Stimulated activated CD4-positive, alpha-beta T cell treated with anti-CD3 and anti-CD28 coated beads, TNF-alpha, amount 100 ng/mL, for 4 hours (primary cell): ENCODE data around the gene CEP112.

Experiments used
- DNase-seq, 3 experiments: peaks; one replicate each; pipeline ENCODE4 v3.0.0-alpha.2; 2020; ENCODE audit warnings: low read depth in 3 of 3

Gene CEP112

DNA sequence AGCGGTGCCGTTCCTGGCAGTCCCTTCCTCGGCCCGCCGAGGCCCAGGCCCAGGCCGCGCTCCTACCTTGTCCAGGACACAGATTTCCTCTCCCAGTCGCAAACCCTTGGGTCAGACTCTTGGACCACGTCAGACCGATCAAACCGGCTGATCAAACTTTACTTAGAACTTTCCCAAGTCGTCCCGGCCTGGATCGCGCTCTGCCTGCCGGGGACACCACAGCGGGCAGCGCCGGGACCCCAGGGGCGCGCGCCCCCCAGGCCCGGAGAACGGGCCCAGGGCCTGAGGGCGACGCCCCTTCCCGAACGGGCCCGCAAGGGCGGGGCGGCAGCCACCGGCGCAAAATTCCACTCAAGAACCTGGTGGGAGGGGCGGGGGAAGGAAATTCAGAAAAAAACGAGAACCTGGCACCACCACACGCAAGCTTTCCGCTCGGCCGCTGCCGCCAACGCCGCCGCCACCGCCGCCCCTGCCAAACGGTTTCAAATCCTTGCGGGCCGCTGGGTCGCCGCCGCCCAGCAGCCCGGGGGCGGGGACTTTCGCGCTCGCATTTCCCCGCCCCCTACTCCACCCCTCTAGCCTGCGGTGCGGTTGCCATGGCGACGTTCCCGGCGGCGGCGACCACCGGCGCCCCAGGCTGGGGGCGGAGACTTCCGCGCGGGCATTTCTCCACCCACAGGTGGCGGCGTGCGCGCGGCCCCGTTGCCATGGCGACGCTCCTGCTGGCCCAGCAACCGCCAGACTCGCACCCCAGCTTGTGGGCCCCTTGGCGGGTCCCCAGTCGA, at the start of gene CEP112:
TSS of gene CEP112 (minus strand) at position 541 of the 785 bp plus-strand sequence.
- DNase-seq = peak; percentile 67 to 90 (median 83)

GRCh38 chr17:66240630-66241029, 48.7 kb upstream of the CEP112 start:
- no peak for DNase-seq

- DNase-seq = no peak
Measured at GRCh38 chr17:66240013-66240412, 48.1 kb upstream of the CEP112 start.

GRCh38 chr17:66235377-66235994, 43.6 kb upstream of the CEP112 start:
- no peak for DNase-seq

DNA sequence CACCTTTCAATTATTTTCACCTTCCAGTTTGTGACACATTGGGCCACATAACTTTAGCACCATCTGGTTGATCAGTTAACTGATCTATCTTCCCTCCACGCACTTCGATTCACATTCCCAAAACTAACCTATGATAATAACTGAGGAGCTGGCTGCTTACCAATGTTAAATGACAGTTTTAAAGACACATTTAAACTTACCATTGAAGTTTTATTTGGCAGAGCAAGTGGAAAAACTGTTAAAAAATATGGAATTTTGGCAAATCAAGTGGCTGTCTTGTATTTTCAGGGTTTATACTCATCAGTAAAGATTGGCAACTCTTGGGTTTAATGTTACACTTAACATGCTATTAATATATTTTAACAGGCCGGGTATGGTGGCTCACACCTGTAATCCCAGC, 42.7 kb upstream of the CEP112 start:
- no peak for DNase-seq

DNA sequence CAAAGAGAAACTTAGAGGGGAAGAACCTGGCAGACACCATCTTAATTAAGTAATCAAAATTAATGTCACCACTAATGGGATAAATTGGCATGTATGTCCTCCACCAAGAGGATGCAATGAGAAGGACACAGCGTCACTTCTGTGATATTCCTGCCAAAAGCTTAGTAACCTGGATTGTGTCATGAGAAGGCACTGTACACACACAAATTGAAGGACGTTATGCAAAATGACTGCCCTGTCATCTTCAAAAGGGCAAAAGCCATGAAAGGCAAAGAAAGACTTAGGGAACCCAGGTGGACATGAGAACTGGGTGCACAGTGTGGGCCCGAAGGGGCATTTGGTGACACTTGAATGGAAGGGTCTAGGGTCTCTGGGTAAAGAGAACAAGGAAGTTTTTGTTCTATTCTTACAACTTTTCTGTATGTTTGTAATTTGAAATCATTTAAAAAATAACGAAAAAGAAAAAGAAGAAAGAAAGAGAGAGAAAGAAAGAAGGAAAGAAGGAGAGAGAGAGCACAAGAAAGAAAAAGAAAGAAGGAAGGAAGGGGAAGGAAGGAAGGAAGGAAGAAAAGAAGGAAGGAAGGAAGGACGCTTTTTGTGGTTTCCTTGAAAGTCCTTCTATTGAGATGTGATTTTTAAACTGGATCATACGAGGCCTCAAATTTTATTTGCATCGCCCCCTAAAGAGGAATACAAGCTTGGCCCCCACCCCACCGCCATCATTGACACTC, 41.3 kb upstream of the CEP112 start:
- DNase-seq = no peak

DNA sequence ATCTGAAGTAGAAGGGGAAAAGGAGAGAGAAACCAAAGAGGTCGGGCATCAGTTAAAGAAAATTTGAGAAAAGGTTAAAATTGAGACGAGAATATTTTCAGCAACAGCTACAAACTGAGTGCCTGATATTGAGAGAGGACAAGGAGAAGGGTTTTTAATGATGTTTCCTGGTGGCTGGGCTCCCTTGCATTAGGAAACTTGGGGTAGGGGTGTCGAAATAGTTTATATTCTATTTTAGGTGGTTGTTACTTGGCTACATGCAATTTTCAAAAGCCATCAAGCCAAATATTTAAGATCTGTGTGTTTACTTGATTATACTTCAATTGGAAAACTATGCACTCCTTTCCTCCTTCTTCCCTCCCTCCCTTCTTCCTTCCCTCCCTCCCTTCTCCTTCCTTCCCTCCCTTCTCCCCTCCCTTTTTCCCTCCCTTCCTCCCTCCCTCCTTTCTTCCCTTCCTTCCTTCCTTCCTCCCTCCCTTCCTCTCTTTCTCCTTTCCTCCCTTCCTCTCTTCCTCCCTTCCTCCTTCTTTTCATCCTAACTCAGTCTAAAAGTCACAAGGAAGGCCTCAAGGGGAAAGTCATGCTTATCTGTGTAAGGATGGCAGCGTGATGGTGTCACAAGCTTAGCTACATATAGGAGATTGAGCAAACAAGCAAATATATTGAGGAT, 39.1 kb upstream of the CEP112 start:
- no peak for DNase-seq

GRCh38 chr17:66229783-66230538, 38.0 kb upstream of the CEP112 start:
- DNase-seq = no peak

GRCh38 chr17:66228887-66229782, 37.2 kb upstream of the CEP112 start, which contains the start of gene APOH:
APOH (minus strand) TSS chr17:66229415; CDS start chr17:66229379, 36 bp downstream.
- DNase-seq = no peak

- DNase-seq = no peak
Measured at GRCh38 chr17:66227212-66228045, 35.5 kb upstream of the CEP112 start.

GRCh38 chr17:66222798-66223350, 30.9 kb upstream of the CEP112 start:
- DNase-seq = no peak

DNA sequence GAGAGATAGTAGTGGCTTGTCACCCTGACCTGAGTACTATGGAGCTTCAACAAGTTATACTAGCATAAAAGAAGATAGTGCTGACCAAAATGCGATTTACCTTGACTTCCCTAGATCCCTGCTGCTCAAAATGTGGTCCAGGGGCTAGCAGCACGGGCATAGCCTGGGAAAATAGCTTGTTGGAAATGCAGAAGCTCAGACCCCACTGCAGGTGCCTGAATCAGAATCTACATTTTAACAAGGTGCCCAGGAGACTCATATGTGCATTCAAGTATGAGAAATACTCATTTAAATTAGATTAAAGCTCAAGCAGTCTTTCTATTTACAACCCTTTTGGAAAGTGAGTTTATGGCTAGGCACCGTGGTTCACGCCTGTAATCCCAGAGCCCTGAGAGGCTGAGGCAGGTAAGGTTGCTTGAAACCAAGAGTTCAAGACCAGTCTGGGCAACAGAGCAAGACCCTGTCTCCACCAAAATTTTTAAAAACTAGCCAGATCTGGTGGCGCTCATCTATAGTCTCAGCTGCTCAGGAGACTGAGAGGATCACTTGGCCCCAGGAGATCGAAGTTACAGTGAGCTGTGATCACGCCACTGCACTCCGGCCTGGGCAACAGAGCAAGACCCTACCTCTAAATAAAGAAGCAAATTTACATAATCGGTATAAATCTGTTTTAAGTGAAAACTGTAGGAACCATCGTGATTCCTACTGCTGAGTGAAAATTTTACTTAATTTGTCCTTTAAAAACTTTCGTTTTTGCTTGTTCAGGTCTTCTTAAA, 30.0 kb upstream of the CEP112 start:
- DNase-seq = no peak

DNA sequence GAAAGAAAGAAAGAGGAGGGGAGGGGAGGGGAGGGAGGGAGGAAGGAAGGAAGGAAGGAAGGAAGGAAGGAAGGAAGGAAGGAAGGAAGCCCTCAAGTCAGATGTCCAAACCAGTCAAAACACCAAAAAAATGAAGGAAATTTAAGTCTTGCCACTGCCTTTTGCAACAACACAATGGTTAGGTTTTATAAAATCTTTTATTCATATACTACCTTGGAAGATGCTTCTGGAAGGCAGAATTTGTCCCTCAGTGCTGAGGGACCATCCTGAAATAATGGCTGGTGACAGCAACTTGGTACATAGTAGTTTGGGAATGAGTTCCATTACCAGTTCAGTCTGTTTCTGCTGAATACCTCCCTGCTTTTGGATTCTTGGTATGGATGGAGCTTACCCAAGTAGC, 29.4 kb upstream of the CEP112 start:
- no peak for DNase-seq

GRCh38 chr17:66220079-66220835, 28.3 kb upstream of the CEP112 start:
- DNase-seq = no peak

DNA sequence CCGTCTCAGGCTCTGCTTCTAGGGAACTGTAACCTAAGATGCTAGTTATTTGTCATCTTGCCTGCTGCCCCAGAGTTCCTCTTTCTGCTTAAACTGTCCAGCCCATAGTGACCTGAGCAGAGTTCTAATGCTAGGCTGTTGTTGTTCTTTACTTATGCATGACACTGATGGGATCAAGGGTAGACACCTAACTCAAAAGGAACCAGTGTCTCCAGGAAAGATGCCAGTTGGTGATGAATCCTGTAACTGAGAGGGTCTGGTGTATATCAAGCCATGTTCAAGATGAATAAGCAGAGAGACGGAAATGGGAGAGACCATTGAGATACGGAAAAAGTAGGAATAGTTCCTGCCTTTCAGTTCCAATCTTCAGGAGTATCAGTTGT, 23.6 kb upstream of the CEP112 start:
- no peak for DNase-seq

- no peak for DNase-seq
Measured at GRCh38 chr17:66214884-66215528, 23.1 kb upstream of the CEP112 start.
